K562 (cell line): ENCODE measurements around the gene USP12. TPM values are rescaled to one million over a fixed set of nuclear protein-coding genes. Genes with fewer than 3 reads are reported as not detected.

Experiments
- ARNT ChIP-seq, 2 experiments: fragments of 450-650 bp; IDR thresholded peaks; 2 replicates each; pipeline ENCODE4 v1.6.1; 2016; ENCODE audit warnings: mild to moderate bottlenecking in 1 of 2
- BACH1 ChIP-seq: fragments of 200-800 bp; sonication (Bioruptor generic); IDR thresholded peaks from 2 replicates; pipeline ENCODE4 v1.6.1; 2016; ENCODE audit warnings: missing genetic modification characterization, missing compliant biosample characterization
- CREB1 ChIP-seq, 2 experiments: sonication (generic) in 1 of 2; formaldehyde crosslinking in 1 of 2; IDR thresholded peaks; 2 replicates each; pipeline versions ENCODE4 v1.6.1 to v1.8.0; 2012 to 2022; ENCODE audit warnings: inconsistent platforms in 1 of 2, mild to moderate bottlenecking in 1 of 2, missing genetic modification reagents in 1 of 2, moderate library complexity in 1 of 2
- ELF1 ChIP-seq: fragments of 200-800 bp; sonication (Bioruptor generic); IDR thresholded peaks from 2 replicates; pipeline ENCODE4 v1.6.1; 2016; ENCODE audit warnings: missing genetic modification characterization, missing compliant biosample characterization
- HDAC6 ChIP-seq: IDR thresholded peaks from 2 replicates; pipeline ENCODE4 v1.6.1; 2012; ENCODE audit warnings: low read depth, mild to moderate bottlenecking, control low read depth, inconsistent platforms, low read length, moderate library complexity
- IFI16 ChIP-seq: fragments of 250-450 bp; sonication (Bioruptor Pico); IDR thresholded peaks from 2 replicates; pipeline ENCODE4 v2.1.2; 2022; ENCODE audit warnings: mild to moderate bottlenecking, inconsistent platforms
- L3MBTL2 ChIP-seq: fragments of 450-650 bp; IDR thresholded peaks from 2 replicates; pipeline ENCODE4 v1.6.1; 2016; ENCODE audit warnings: mild to moderate bottlenecking, moderate library complexity
- MCM5 ChIP-seq: fragments of 450-650 bp; IDR thresholded peaks from 2 replicates; pipeline ENCODE4 v1.6.1; 2016; ENCODE audit warnings: low read depth
- NR4A1 ChIP-seq, 2 experiments: fragments of 250-450 bp in 1 of 2; fragments of 450-650 bp in 1 of 2; sonication (Bioruptor Pico) in 1 of 2; IDR thresholded peaks; 2 replicates each; pipeline versions ENCODE4 v1.4.0 to v1.6.1; 2016 to 2020; ENCODE audit warnings: mild to moderate bottlenecking in 2 of 2, missing compliant biosample characterization in 1 of 2, missing genetic modification characterization in 1 of 2, moderate library complexity in 1 of 2
- POLR2AphosphoS5 ChIP-seq: IDR thresholded peaks from 2 replicates; pipeline ENCODE4 v1.6.1; 2011; ENCODE audit warnings: mild to moderate bottlenecking, low read depth, low read length, moderate library complexity; ENCODE audit not compliant: control insufficient read depth, insufficient read depth
- RBFOX2 ChIP-seq: fragments of 200-400 bp; formaldehyde crosslinking; IDR thresholded peaks from 2 replicates; pipeline ENCODE4 v1.6.1; 2017; ENCODE audit warnings: low read depth, mild to moderate bottlenecking, low read length, moderate library complexity
- TAF9B ChIP-seq: fragments of 450-650 bp; IDR thresholded peaks from 2 replicates; pipeline ENCODE4 v1.6.1; 2018; ENCODE audit warnings: mild to moderate bottlenecking; ENCODE audit not compliant: partially characterized antibody
- TAL1 ChIP-seq: fragments of 450-650 bp; IDR thresholded peaks from 2 replicates; pipeline ENCODE4 v1.6.1; 2016; ENCODE audit warnings: mild to moderate bottlenecking
- ZKSCAN8 ChIP-seq: fragments of 200-800 bp; sonication (Bioruptor generic); IDR thresholded peaks from 2 replicates; pipeline ENCODE4 v1.6.1; 2016; ENCODE audit warnings: missing genetic modification characterization, missing compliant biosample characterization
- ZNF184 ChIP-seq: sonication (generic); formaldehyde crosslinking; IDR thresholded peaks from 2 replicates; pipeline ENCODE4 v1.5.0; 2020; ENCODE audit warnings: missing genetic modification reagents
- ZNF217 ChIP-seq: sonication (generic); formaldehyde crosslinking; IDR thresholded peaks from 2 replicates; pipeline ENCODE4 v1.8.0; 2022; ENCODE audit warnings: mild to moderate bottlenecking, missing genetic modification reagents
- ZNF263 ChIP-seq: sonication (generic); formaldehyde crosslinking; IDR thresholded peaks from 2 replicates; pipeline ENCODE4 v1.8.0; 2022; ENCODE audit warnings: mild to moderate bottlenecking, missing genetic modification reagents, borderline replicate concordance
- ZNF347 ChIP-seq: fragments of 450-650 bp; formaldehyde crosslinking; IDR thresholded peaks from 2 replicates; pipeline ENCODE4 v1.4.0; 2020; ENCODE audit warnings: low read depth, mild to moderate bottlenecking, moderate library complexity
- ZNF512 ChIP-seq: IDR thresholded peaks from 2 replicates; pipeline ENCODE4 v1.6.1; 2016; ENCODE audit warnings: missing genetic modification characterization, missing compliant biosample characterization
- ZNF695 ChIP-seq: fragments of 450-650 bp; formaldehyde crosslinking; IDR thresholded peaks from 2 replicates; pipeline ENCODE4 v1.4.0; 2020; ENCODE audit warnings: mild to moderate bottlenecking, moderate library complexity
- ZNF696 ChIP-seq: fragments of 250-450 bp; sonication (Bioruptor Pico); conservative IDR thresholded peaks from 2 replicates; pipeline ENCODE4 v1.4.0; 2020; ENCODE audit warnings: mild to moderate bottlenecking, moderate library complexity
- polyA plus RNA-seq, 8 experiments: library from polyadenylated mRNA; depleted of rRNA in 4 of 8; stranded (reverse) in 5 of 8; unstranded in 3 of 8; fragments of >200 nt; fragmentation: Nextera tagmentation in 2 of 8; fragmentation: Illumina TruSeq in 1 of 8; extraction: Ambion mirVana in 2 of 8; extraction: Trizol in 1 of 8; gene quantifications; 2 replicates each; pipeline versions ENCODE4 v1.2.1 to v1.2.3, GENCODE V29; 2011 to 2014; ENCODE audit warnings: inconsistent platforms in 1 of 8, missing spikeins in 1 of 8
- total RNA-seq, 7 experiments: library from RNA; depleted of rRNA in 6 of 7; stranded (reverse); fragments of >200 nt in 6 of 7; fragmentation: Illumina TruSeq in 2 of 7; extraction: Trizol in 2 of 7; gene quantifications; 2 replicates each; pipeline versions ENCODE4 v1.2.1 to v1.2.3, GENCODE V29; 2011 to 2021; ENCODE audit warnings: low replicate concordance in 1 of 7
- TF ChIP-seq, protein P1 (sequence below): fragments of 250-450 bp; sonication (Bioruptor Pico); IDR thresholded peaks from 2 replicates; pipeline ENCODE4 v1.8.0; 2021; ENCODE audit warnings: moderate library complexity, mild to moderate bottlenecking, inconsistent platforms
- TF ChIP-seq, protein P2 (sequence below): sonication (generic); formaldehyde crosslinking; IDR thresholded peaks from 2 replicates; pipeline ENCODE4 v1.8.0; 2022; ENCODE audit warnings: missing genetic modification reagents, mild to moderate bottlenecking, borderline replicate concordance
- TF ChIP-seq, protein P3 (sequence below): IDR thresholded peaks from 2 replicates; pipeline ENCODE4 v1.6.1; 2012; ENCODE audit warnings: low read depth, low read length, improper control_type of control experiment, borderline replicate concordance

Gene USP12
- total and polyA plus RNA-seq, 9 of the 15 experiments (the other 6 are each of a cell fraction or from before 2014, with no cell fraction given): 1.8 to 20.5 (median 13.3) TPM

DNA sequence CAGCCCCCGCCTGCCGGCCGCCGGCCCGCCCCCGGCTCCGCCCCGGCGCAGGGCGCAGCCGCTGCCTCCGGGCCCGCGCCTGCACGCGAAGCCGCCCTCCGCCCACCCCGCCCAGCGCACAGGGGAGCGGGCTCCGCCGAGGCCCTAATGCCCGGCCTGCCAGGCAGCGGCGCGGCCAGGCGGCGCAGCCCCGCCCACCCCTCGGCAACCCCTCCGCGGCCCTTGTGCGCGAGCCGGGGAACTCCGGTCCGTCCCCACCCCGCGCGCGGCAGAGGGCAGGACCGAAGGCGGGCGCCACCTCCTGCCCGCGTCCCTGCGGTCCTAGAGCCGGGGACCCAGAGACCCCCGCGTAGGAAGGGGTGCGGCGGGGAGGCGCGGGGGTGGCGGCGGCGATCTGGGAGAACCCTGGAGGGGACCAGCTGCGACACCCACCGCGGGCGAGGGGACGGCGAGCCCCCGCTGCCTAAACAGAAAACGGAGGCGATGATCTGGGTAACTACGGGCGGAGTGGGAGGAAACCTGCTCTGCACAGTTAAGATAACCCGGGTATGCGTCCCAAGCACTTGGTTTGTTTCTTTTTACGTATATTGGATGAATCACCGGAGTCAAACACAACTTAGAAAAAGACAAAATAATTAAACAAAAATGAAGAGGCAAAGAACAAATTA is 350 bp upstream of the USP12 start (continued):
- TF ChIP-seq ZNF263 (CRISPR knock-in tag) (no peak), NR4A1 (CRISPR knock-in tag; IDR thresholded peaks at IDR 0.05) (no peak), NR4A1 (tag; IDR thresholded peaks at IDR 0.05) (no peak), MCM5 (no peak), ZNF696 (CRISPR knock-in tag) (no peak), ZNF695 (CRISPR knock-in tag) (no peak), ZNF184 (CRISPR knock-in tag) (no peak), CREB1 (IDR thresholded peaks at IDR 0.05) (no peak), CREB1 (CRISPR knock-in tag; IDR thresholded peaks at IDR 0.05) (peak; percentile 46; the same call in 1 of the 2 replicates), TAL1 (peak; percentile 60), POLR2AphosphoS5 (peak; percentile 47; the same call in 1 of the 2 replicates), HDAC6 (no peak), ELF1 (no peak), ARNT (IDR thresholded peaks at IDR 0.05) (no peak), ZNF347 (CRISPR knock-in tag) (no peak), IFI16 (CRISPR knock-in tag) (no peak), ZNF512 (no peak), RBFOX2 (peak; percentile 76), ZNF217 (CRISPR knock-in tag) (no peak), TAF9B (no peak), BACH1 (tag) (no peak), ZKSCAN8 (CRISPR knock-in tag) (no peak), L3MBTL2 (0 out of 2 replicates have a peak, but pooled peaks have one; percentile 12)
- TF ChIP-seq, protein P1, sequence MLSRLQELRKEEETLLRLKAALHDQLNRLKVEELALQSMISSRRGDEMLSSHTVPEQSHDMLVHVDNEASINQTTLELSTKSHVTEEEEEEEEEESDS: no peak
- TF ChIP-seq, protein P2, sequence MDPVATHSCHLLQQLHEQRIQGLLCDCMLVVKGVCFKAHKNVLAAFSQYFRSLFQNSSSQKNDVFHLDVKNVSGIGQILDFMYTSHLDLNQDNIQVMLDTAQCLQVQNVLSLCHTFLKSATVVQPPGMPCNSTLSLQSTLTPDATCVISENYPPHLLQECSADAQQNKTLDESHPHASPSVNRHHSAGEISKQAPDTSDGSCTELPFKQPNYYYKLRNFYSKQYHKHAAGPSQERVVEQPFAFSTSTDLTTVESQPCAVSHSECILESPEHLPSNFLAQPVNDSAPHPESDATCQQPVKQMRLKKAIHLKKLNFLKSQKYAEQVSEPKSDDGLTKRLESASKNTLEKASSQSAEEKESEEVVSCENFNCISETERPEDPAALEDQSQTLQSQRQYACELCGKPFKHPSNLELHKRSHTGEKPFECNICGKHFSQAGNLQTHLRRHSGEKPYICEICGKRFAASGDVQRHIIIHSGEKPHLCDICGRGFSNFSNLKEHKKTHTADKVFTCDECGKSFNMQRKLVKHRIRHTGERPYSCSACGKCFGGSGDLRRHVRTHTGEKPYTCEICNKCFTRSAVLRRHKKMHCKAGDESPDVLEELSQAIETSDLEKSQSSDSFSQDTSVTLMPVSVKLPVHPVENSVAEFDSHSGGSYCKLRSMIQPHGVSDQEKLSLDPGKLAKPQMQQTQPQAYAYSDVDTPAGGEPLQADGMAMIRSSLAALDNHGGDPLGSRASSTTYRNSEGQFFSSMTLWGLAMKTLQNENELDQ (CRISPR knock-in tag): no peak
- TF ChIP-seq, protein P3, sequence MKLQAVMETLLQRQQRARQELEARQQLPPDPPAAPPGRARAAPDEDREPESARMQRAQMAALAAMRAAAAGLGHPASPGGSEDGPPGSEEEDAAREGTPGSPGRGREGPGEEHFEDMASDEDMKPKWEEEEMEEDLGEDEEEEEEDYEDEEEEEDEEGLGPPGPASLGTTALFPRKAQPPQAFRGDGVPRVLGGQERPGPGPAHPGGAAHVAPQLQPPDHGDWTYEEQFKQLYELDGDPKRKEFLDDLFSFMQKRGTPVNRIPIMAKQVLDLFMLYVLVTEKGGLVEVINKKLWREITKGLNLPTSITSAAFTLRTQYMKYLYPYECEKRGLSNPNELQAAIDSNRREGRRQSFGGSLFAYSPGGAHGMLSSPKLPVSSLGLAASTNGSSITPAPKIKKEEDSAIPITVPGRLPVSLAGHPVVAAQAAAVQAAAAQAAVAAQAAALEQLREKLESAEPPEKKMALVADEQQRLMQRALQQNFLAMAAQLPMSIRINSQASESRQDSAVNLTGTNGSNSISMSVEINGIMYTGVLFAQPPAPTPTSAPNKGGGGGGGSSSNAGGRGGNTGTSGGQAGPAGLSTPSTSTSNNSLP: no peak
